SU-DHL-6 (cell line): ENCODE results near the gene WIPI1.
A peak's percentile ranks its signal among the peaks of the same experiment; 100 is the strongest.

Experiments used
- H2AFZ ChIP-seq: fragments of 200-600 bp; sonication (generic); 2 replicates; pipeline ENCODE4 v1.6.1; 2014; ENCODE audit warnings: low read depth, mild to moderate bottlenecking, moderate library complexity, mixed read lengths, antibody characterized with exemption, low read length; ENCODE audit not compliant: severe bottlenecking
- H3F3A ChIP-seq: fragments of 200-600 bp; shearing (Covaris generic); 2 replicates; pipeline ENCODE4 v1.6.0; 2016; ENCODE audit warnings: antibody characterized with exemption, mild to moderate bottlenecking; ENCODE audit not compliant: insufficient read depth
- H3K27ac ChIP-seq: fragments of 200-600 bp; sonication (generic); 2 replicates; pipeline ENCODE4 v1.5.1; 2016; ENCODE audit warnings: low read depth, mild to moderate bottlenecking, low read length, moderate library complexity, mixed read lengths
- H3K27me3 ChIP-seq: fragments of 200-600 bp; sonication (generic), shearing (Covaris generic); 2 replicates; pipeline ENCODE4 v1.6.0; 2014; ENCODE audit warnings: mild to moderate bottlenecking, low read length
- H3K36me3 ChIP-seq: fragments of 200-600 bp; sonication (generic); 2 replicates; pipeline ENCODE4 v1.6.1; 2014; ENCODE audit warnings: mild to moderate bottlenecking, low read length, mixed read lengths
- H3K4me2 ChIP-seq: fragments of 300-600, 200-600 bp; shearing (Covaris generic), sonication (generic); 2 replicates; pipeline ENCODE4 v1.6.0; 2014; ENCODE audit warnings: low read length, low read depth, mild to moderate bottlenecking; ENCODE audit not compliant: poor library complexity, severe bottlenecking
- H3K4me3 ChIP-seq: fragments of 200-600 bp; sonication (generic); 2 replicates; pipeline ENCODE4 v1.5.1; 2014; ENCODE audit warnings: antibody characterized with exemption, low read length, mild to moderate bottlenecking, mixed read lengths; ENCODE audit not compliant: insufficient read depth, poor library complexity, severe bottlenecking
- H3K79me2 ChIP-seq: fragments of 200-600 bp; sonication (generic); 2 replicates; pipeline ENCODE4 v1.6.1; 2014; ENCODE audit warnings: mild to moderate bottlenecking, low read length, moderate library complexity; ENCODE audit not compliant: insufficient read depth
- H3K9ac ChIP-seq: fragments of 200-600 bp; sonication (generic); 2 replicates; pipeline ENCODE4 v1.7.0; 2014; ENCODE audit warnings: mild to moderate bottlenecking, low read length
- H3K9me2 ChIP-seq: fragments of 200-600 bp; sonication (generic); replicated peaks from 2 replicates; pipeline ENCODE4 v1.6.1; 2014; ENCODE audit warnings: low read length; ENCODE audit not compliant: insufficient read depth
- H3K9me3 ChIP-seq: fragments of 200-600 bp; sonication (generic); 2 replicates; pipeline ENCODE4 v1.6.1; 2014; ENCODE audit warnings: low read length, mixed read lengths; ENCODE audit not compliant: insufficient read depth
- H4K20me1 ChIP-seq: fragments of 200-600 bp; sonication (generic); 2 replicates; pipeline ENCODE4 v1.6.1; 2014; ENCODE audit warnings: low read depth, mild to moderate bottlenecking, antibody characterized with exemption, low read length, moderate library complexity, mixed read lengths
- EZH2phosphoT487 ChIP-seq: fragments of 200-600 bp; sonication (generic), shearing (Covaris generic); conservative IDR thresholded peaks from 2 replicates; pipeline ENCODE4 v1.6.1; 2018; ENCODE audit warnings: mild to moderate bottlenecking, antibody characterized with exemption, low read length, moderate library complexity, mixed read lengths
- TF ChIP-seq, protein P1 (sequence below): fragments of 200-600 bp; sonication (generic); IDR thresholded peaks from one replicate; pipeline ENCODE4 v1.5.1; 2017; ENCODE audit warnings: antibody characterized with exemption, mild to moderate bottlenecking, low read length, moderate library complexity; ENCODE audit not compliant: insufficient read depth, poor library complexity, severe bottlenecking

Gene WIPI1

DNA sequence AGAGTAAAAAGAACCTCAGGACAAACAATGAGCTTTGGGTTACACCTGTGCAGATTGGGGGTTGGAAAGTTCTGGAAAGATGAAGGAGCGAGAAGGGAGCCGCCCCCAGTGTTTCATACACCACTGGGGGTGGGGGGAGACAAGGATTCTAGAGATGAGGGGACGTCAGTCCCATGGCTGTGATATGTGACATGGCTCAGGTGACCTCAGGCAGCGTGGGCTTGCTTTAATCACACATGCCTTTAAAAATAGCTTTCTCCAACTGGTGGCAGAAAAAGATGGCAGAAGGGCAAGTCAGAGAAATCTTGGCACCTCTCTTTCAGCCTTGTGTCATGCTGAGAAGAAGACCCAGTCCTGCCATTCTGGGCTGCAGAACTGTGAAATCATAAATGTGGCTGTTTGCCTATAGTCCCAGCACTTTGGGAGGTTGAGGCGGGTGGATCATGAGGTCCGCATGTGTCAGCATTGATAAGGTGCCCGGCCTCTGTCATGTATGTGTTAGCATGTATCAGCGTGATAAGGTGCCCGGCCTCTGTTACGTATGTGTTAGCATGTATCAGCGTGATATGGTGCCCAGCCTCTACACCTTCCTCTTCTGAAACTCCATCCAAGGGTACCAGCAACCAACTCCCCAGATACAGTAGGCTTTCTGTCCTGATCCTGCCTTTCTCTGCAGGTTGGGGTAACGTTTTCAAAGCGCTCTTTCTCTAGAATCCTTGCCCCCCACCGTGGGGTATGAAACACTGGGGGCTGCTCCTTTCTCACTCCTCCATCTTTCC, 25.0 kb downstream of the WIPI1 start:
- Histone ChIP-seq H4K20me1 (no peaks in the 10 kb centered on the region), H3K9me3 (no peaks in the 10 kb centered on the region), H3K79me2 (no peaks in the 10 kb centered on the region), H3K4me3 (no peak overlapping the region), H3K9ac (no peak overlapping the region), H3K27me3 (no peaks in the 10 kb centered on the region), H2AFZ (no peak overlapping the region), H3K27ac (no peak overlapping the region), H3K4me2 (no peak overlapping the region), H3K36me3 (no peaks in the 10 kb centered on the region), H3K9me2 (no peaks in the 10 kb centered on the region), H3F3A (no peaks in the 10 kb centered on the region)
- TF ChIP-seq, protein P1, sequence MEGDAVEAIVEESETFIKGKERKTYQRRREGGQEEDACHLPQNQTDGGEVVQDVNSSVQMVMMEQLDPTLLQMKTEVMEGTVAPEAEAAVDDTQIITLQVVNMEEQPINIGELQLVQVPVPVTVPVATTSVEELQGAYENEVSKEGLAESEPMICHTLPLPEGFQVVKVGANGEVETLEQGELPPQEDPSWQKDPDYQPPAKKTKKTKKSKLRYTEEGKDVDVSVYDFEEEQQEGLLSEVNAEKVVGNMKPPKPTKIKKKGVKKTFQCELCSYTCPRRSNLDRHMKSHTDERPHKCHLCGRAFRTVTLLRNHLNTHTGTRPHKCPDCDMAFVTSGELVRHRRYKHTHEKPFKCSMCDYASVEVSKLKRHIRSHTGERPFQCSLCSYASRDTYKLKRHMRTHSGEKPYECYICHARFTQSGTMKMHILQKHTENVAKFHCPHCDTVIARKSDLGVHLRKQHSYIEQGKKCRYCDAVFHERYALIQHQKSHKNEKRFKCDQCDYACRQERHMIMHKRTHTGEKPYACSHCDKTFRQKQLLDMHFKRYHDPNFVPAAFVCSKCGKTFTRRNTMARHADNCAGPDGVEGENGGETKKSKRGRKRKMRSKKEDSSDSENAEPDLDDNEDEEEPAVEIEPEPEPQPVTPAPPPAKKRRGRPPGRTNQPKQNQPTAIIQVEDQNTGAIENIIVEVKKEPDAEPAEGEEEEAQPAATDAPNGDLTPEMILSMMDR = no peak
- no peak for TF ChIP-seq EZH2phosphoT487

DNA sequence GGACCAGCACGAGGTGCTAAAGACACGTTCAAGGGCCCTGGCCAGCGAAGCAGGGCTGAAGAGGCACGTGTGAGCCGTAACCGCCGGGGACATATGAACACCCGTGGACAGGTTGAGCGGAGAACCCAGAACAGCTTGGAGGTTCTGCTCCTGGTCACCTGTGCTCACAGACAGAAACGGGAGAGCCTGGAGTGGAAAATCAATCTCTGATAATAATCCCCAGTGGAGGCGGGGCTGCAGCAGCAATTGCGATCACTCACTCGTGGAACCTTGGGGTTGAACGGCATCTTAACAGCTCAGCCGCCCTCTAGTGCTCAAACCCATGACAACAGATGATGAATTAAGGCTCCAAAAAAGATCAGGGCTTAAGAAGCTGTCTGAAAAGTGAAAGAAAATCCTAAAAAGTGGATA, 25.6 kb downstream of the WIPI1 start:
- Histone ChIP-seq H3K9ac (no peak overlapping the region), H4K20me1 (no peaks in the 10 kb centered on the region), H3K36me3 (no peaks in the 10 kb centered on the region), H3K27ac (no peak overlapping the region), H3K4me2 (no peak overlapping the region), H3F3A (no peaks in the 10 kb centered on the region), H3K4me3 (no peak overlapping the region), H3K27me3 (no peaks in the 10 kb centered on the region), H3K9me2 (no peaks in the 10 kb centered on the region), H3K79me2 (no peaks in the 10 kb centered on the region), H2AFZ (no peak overlapping the region), H3K9me3 (no peaks in the 10 kb centered on the region)
- no peak for TF ChIP-seq EZH2phosphoT487
- TF ChIP-seq, protein P1 = peak; percentile 38

DNA sequence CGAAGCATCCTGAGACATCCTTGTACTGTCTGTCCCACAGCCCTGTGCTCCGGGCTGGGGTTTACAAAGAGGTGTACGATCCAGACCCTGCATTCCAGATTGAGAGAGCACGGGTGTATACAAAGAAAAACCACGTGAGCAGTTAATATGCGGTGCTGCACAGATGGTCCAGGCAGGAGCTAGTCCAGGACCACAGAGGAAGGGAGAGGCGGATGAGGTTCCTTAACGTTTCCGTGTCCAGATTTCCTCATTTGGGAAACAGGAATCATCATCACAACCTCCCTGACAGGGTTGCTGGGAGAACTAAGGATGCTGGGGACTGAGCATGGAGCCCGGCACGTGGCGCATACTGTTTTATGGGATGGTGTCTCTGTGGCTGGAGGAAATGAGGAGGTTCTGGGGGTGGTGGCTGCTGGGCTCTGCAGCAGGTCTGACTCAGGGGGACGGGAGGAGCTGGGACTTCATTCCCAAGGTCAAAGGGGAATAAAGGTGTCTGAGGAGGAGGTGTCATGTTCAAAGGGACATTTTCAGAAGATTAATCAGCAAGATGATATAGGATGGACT, 26.2 kb downstream of the WIPI1 start:
- H3K27me3 ChIP-seq = no peaks in the 10 kb centered on the region
- no peaks in the 10 kb centered on the region for H3K9me2 ChIP-seq
- H3K9me3 ChIP-seq = no peaks in the 10 kb centered on the region
- H3K36me3 ChIP-seq = no peaks in the 10 kb centered on the region
- no peak overlapping the region for H3K4me3 ChIP-seq
- H2AFZ ChIP-seq = no peak overlapping the region
- H3K27ac ChIP-seq = no peak overlapping the region
- no peak overlapping the region for H3K9ac ChIP-seq
- H3K4me2 ChIP-seq = no peak overlapping the region
- H3F3A ChIP-seq = no peaks in the 10 kb centered on the region
- no peak for TF ChIP-seq EZH2phosphoT487
- TF ChIP-seq, protein P1 = no peak
- H4K20me1 ChIP-seq = no peaks in the 10 kb centered on the region
- no peaks in the 10 kb centered on the region for H3K79me2 ChIP-seq
